ENCODE results near the gene BDKRB1.

The BDKRB1 gene

DNA sequence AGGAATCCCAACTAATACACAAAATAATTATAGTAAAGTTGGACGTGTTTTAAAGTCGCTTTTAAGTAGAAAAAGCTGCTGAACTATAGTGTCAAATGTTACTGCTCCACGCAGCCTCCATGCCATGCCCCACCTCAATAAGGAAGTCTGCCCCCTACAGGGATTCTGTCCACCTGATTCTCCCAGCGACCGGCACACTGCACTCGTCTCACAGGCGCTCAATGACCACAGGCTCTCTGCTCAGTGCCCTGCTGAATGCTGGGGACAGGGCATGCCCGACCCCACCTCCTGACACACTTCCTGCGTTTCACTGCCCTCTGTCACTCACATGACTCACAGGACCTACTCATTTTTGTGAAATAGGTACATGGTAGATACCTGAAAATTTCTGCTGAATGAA is 48.9 kb downstream of the BDKRB1 start:
- Histone ChIP-seq H3K9me3 (ENCODE audit: insufficient read depth, low read length, severe bottlenecking) (no peaks in the 10 kb centered on the region), H3K4me2 (ENCODE audit: insufficient read depth, low read length) (no peak overlapping the region), H3K27me3 (ENCODE audit: insufficient read depth, low read length, poor library complexity) (no peaks in the 10 kb centered on the region), H2AFZ (ENCODE audit: low read depth, low read length) (no peak overlapping the region), H4K20me1 (ENCODE audit: insufficient read depth, low read length) (no peaks in the 10 kb centered on the region; the same call in 1 of the 2 replicates), H3K9ac (ENCODE audit: low read depth, low read length) (no peak overlapping the region), H3K36me3 (ENCODE audit: insufficient read depth, low read length) (peaks cover 73% of the 10 kb centered on the region), H3K4me3 (ENCODE audit: low read depth in 1 of 2, low read length in 2 of 2) (no peak overlapping the region), H3K4me1 (ENCODE audit: insufficient read depth, low read length) (no peaks in the 10 kb centered on the region), H3K27ac (ENCODE audit: low read length) (no peak overlapping the region), H3K79me2 (ENCODE audit: insufficient read depth, low read length) (no peaks in the 10 kb centered on the region)
- TF ChIP-seq, protein P1, sequence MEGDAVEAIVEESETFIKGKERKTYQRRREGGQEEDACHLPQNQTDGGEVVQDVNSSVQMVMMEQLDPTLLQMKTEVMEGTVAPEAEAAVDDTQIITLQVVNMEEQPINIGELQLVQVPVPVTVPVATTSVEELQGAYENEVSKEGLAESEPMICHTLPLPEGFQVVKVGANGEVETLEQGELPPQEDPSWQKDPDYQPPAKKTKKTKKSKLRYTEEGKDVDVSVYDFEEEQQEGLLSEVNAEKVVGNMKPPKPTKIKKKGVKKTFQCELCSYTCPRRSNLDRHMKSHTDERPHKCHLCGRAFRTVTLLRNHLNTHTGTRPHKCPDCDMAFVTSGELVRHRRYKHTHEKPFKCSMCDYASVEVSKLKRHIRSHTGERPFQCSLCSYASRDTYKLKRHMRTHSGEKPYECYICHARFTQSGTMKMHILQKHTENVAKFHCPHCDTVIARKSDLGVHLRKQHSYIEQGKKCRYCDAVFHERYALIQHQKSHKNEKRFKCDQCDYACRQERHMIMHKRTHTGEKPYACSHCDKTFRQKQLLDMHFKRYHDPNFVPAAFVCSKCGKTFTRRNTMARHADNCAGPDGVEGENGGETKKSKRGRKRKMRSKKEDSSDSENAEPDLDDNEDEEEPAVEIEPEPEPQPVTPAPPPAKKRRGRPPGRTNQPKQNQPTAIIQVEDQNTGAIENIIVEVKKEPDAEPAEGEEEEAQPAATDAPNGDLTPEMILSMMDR (IDR thresholded peaks at IDR 0.05; ENCODE audit: borderline replicate concordance, extremely low read depth, low read length, poor library complexity, severe bottlenecking): no peak
- no peak for TF ChIP-seq EZH2 (IDR thresholded peaks at IDR 0.05; ENCODE audit: borderline replicate concordance, low read depth, low read length, severe bottlenecking)
- DNase-seq: no peak
- no peak for ATAC-seq (ENCODE audit: insufficient read depth, low read depth)

DNA sequence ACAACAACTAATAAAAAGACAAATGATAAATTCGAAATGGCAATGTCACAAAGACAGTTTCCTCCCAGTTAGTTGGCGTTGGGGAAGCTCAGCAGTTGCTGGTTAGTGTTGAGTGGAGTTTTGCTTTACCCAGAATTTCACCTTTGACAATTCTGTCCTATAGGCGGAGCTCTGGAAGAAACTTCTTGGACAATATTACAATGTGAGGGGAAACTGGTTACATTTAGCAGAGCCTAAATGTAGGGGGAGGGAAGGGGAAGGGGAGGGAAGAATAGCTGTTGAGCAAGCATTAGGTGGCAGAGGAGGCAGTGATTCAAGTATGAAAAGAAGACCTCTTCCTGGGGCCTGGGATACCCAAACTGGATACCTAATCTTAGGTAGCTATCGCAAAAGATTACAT is 51.4 kb downstream of the BDKRB1 start:
- H3K36me3 ChIP-seq (ENCODE audit: insufficient read depth, low read length): peaks cover 73% of the 10 kb centered on the region

DNA sequence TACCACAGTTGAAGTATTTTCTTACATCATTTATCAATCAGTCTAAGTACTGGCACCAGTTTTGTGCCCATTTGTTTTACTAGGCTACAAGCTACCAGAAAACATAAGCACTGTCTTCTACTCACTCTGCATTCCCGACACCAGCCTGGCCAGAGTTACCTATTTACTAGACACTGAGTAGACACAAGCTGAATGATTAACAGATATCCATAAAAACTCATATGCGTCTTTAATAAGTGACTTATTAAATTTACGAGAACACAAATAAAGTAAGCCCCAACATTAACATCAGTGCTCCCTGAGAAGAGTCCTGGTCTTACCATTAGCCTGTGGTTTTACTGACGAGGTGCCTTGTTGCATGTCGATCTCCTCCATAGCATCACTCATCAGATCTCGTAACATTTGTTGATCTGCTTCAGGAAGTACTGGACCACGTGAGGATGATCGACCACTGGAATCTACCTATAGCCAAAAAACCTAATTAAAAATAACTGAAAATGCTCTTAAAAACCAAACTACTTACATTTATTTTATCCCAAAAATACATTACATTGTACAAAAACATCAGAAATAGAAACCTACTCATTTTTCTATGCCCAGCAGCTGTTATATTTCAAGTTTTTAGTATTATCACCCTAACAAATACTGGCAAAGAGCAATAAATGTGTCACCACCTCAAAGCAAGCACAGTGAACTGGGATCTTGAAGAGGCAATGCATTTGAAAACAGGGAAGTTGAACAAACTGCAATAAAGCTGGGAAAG is 53.3 kb downstream of the BDKRB1 start:
- H3K4me3 ChIP-seq (ENCODE audit: low read depth in 1 of 2, low read length in 2 of 2): no peak overlapping the region
- no peaks in the 10 kb centered on the region for H3K27me3 ChIP-seq (ENCODE audit: insufficient read depth, low read length, poor library complexity)
- ATAC-seq (ENCODE audit: insufficient read depth, low read depth) (no peak), DNase-seq (no peak)
- H3K27ac ChIP-seq (ENCODE audit: low read length): no peak overlapping the region
- TF ChIP-seq, protein P1 (IDR thresholded peaks at IDR 0.05; ENCODE audit: borderline replicate concordance, extremely low read depth, low read length, poor library complexity, severe bottlenecking): no peak
- no peak for TF ChIP-seq EZH2 (IDR thresholded peaks at IDR 0.05; ENCODE audit: borderline replicate concordance, low read depth, low read length, severe bottlenecking)
- no peaks in the 10 kb centered on the region for H3K9me3 ChIP-seq (ENCODE audit: insufficient read depth, low read length, severe bottlenecking)
- H2AFZ ChIP-seq (ENCODE audit: low read depth, low read length): no peak overlapping the region
- H4K20me1 ChIP-seq (ENCODE audit: insufficient read depth, low read length): no peaks in the 10 kb centered on the region
- H3K4me2 ChIP-seq (ENCODE audit: insufficient read depth, low read length): no peak overlapping the region
- H3K9ac ChIP-seq (ENCODE audit: low read depth, low read length): no peak overlapping the region
- H3K4me1 ChIP-seq (ENCODE audit: insufficient read depth, low read length): no peaks in the 10 kb centered on the region
- H3K36me3 ChIP-seq (ENCODE audit: insufficient read depth, low read length): peaks cover 70% of the 10 kb centered on the region
- no peaks in the 10 kb centered on the region for H3K79me2 ChIP-seq (ENCODE audit: insufficient read depth, low read length)

More for the DNA sequence above, 51.4 kb downstream of the BDKRB1 start:
- H3K9ac ChIP-seq (ENCODE audit: low read depth, low read length): no peak overlapping the region
- H3K4me2 ChIP-seq (ENCODE audit: insufficient read depth, low read length): no peak overlapping the region
- no peaks in the 10 kb centered on the region for H3K4me1 ChIP-seq (ENCODE audit: insufficient read depth, low read length)
- no peaks in the 10 kb centered on the region for H4K20me1 ChIP-seq (ENCODE audit: insufficient read depth, low read length)
- no peaks in the 10 kb centered on the region for H3K9me3 ChIP-seq (ENCODE audit: insufficient read depth, low read length, severe bottlenecking)
- TF ChIP-seq, protein P1 (IDR thresholded peaks at IDR 0.05; ENCODE audit: borderline replicate concordance, extremely low read depth, low read length, poor library complexity, severe bottlenecking): no peak
- no peak for TF ChIP-seq EZH2 (IDR thresholded peaks at IDR 0.05; ENCODE audit: borderline replicate concordance, low read depth, low read length, severe bottlenecking)
- no peak overlapping the region for H2AFZ ChIP-seq (ENCODE audit: low read depth, low read length)
- H3K4me3 ChIP-seq (ENCODE audit: low read depth in 1 of 2, low read length in 2 of 2): no peak overlapping the region
- no peak for ATAC-seq (ENCODE audit: insufficient read depth, low read depth)
- H3K27ac ChIP-seq (ENCODE audit: low read length): no peak overlapping the region
- H3K79me2 ChIP-seq (ENCODE audit: insufficient read depth, low read length): no peaks in the 10 kb centered on the region
- no peak for DNase-seq
- no peaks in the 10 kb centered on the region for H3K27me3 ChIP-seq (ENCODE audit: insufficient read depth, low read length, poor library complexity)
